ENCODE results near the gene ACTR1A. TPM values are rescaled to one million over a fixed set of nuclear protein-coding genes. Genes with fewer than 3 reads are reported as not detected.

The ACTR1A gene
- total RNA-seq, 1 donor from 2014 or later = 88.0 TPM

GRCh38 chr10:102468683-102469082 is 33.8 kb downstream of the ACTR1A start:
- ATAC-seq (peak in 1 of 2 donors; percentile 7), DNase-seq (no peak)
- H3K27ac ChIP-seq = peak overlapping the region; percentile 60
- TF ChIP-seq, protein P1, sequence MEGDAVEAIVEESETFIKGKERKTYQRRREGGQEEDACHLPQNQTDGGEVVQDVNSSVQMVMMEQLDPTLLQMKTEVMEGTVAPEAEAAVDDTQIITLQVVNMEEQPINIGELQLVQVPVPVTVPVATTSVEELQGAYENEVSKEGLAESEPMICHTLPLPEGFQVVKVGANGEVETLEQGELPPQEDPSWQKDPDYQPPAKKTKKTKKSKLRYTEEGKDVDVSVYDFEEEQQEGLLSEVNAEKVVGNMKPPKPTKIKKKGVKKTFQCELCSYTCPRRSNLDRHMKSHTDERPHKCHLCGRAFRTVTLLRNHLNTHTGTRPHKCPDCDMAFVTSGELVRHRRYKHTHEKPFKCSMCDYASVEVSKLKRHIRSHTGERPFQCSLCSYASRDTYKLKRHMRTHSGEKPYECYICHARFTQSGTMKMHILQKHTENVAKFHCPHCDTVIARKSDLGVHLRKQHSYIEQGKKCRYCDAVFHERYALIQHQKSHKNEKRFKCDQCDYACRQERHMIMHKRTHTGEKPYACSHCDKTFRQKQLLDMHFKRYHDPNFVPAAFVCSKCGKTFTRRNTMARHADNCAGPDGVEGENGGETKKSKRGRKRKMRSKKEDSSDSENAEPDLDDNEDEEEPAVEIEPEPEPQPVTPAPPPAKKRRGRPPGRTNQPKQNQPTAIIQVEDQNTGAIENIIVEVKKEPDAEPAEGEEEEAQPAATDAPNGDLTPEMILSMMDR (IDR thresholded peaks at IDR 0.05) = no peak
- peaks cover 27% of the 10 kb centered on the region for H3K36me3 ChIP-seq
- H3K4me3 ChIP-seq = no peak overlapping the region
- H3K27me3 ChIP-seq (ENCODE audit: low read depth) = no peaks in the 10 kb centered on the region
- H3K9me3 ChIP-seq = no peaks in the 10 kb centered on the region
- intact Hi-C loops (cut with DNase I) = no loop called here
- peaks cover 22% of the 10 kb centered on the region for H3K4me1 ChIP-seq

DNA sequence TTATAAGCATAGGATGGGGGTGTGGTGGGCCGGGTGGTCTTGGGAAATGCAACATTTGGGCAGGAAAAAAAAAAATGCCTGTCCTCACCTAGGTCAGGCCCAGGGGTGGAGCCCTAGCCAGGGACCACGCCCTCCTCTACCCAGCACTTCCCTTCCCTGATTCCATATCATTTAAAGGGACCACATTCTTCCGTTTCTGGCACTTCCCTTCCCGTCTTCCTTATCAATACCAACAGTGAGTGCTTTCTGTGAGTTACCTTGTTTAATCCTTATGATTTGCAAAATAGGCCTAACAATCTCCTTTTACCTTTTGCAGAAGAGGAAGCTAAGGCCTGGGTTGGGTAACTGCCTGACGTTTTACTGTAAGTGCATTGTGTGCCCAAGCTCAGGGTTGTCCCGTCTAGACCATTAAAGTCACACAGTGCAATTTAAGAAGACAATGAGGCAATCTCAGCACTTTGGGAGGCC is 34.5 kb downstream of the ACTR1A start:
- Histone ChIP-seq H3K4me3 (no peak overlapping the region), H3K36me3 (peaks cover 23% of the 10 kb centered on the region), H3K4me1 (peaks cover 22% of the 10 kb centered on the region), H3K9me3 (no peaks in the 10 kb centered on the region), H3K27ac (peak overlapping the region; percentile 60), H3K27me3 (ENCODE audit: low read depth) (no peaks in the 10 kb centered on the region)
- TF ChIP-seq, protein P1 (IDR thresholded peaks at IDR 0.05) = no peak
- ATAC-seq = peak; percentile 53 to 69
- intact Hi-C loops (cut with DNase I) = no loop called here
- peak; percentile 62 for DNase-seq

DNA sequence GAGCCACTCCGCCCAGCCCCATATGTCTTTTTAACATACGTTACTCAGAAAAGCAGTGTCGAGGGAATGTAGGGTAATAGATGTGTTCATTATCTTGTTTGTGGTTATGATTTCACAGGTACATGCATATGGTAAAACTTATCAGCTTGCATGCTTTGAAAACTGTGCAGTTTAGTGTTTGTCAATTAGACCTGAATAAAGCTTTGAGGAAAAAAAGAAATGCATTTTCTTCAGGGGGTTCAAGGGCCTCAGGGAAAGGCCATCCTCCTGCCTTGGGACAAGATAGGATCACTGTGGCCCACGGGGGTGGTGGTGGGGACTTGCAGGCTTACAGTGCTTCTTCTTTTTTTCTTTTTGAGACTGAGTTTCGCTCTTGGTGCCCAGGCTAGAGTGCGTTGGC is 35.2 kb downstream of the ACTR1A start:
- Histone ChIP-seq H3K4me3 (no peak overlapping the region), H3K27me3 (ENCODE audit: low read depth) (no peaks in the 10 kb centered on the region), H3K27ac (no peak overlapping the region), H3K9me3 (no peaks in the 10 kb centered on the region), H3K4me1 (peaks cover 28% of the 10 kb centered on the region), H3K36me3 (peaks cover 22% of the 10 kb centered on the region)
- TF ChIP-seq, protein P1 (IDR thresholded peaks at IDR 0.05) = no peak
- DNase-seq = no peak
- intact Hi-C loops (cut with DNase I) = no loop called here
- no peak for ATAC-seq

- H3K27ac ChIP-seq = no peak overlapping the region
- H3K4me1 ChIP-seq = peaks cover 41% of the 10 kb centered on the region
- no peaks in the 10 kb centered on the region for H3K9me3 ChIP-seq
- H3K4me3 ChIP-seq = no peak overlapping the region
- intact Hi-C loops (cut with DNase I) = no loop called here
- H3K36me3 ChIP-seq = peaks cover 5% of the 10 kb centered on the region
- DNase-seq = no peak
- no peak for ATAC-seq
- no peaks in the 10 kb centered on the region for H3K27me3 ChIP-seq (ENCODE audit: low read depth)
- TF ChIP-seq, protein P1 (IDR thresholded peaks at IDR 0.05) = no peak
Observed at GRCh38 chr10:102465466-102465865, 37.0 kb downstream of the ACTR1A start.

DNA sequence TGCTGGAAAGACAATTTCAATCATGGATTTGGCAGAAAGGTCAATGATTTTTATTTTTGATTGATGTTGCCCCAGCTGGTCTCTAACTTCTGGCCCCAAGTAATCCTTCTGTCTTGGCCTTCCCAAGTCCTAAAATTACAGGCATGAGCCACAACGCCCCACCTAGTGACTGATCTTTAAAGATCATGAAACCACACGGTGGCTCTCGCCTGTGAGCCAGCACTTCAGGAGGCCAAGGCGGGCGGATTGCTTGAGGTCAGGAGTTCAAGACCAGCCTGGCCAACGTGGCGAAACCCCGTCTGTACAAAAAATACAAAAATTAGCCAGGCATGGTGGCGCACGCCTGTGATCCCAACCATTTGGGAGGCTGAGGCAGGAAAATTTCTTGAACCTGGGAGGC is 38.5 kb downstream of the ACTR1A start:
- no peak for ATAC-seq
- no peaks in the 10 kb centered on the region for H3K9me3 ChIP-seq
- peaks cover 32% of the 10 kb centered on the region for H3K4me1 ChIP-seq
- H3K27ac ChIP-seq = no peak overlapping the region
- no peaks in the 10 kb centered on the region for H3K36me3 ChIP-seq
- intact Hi-C loops (cut with DNase I) = no loop called here
- no peak overlapping the region for H3K4me3 ChIP-seq
- no peaks in the 10 kb centered on the region for H3K27me3 ChIP-seq (ENCODE audit: low read depth)
- TF ChIP-seq, protein P1 (IDR thresholded peaks at IDR 0.05) = no peak
- no peak for DNase-seq

All from lower lobe of right lung (tissue), 2 donors.